PFSK-1 (cell line): ENCODE measurements around the gene GREB1.

ENCODE experiments used
- FOXP2 ChIP-seq: optimal IDR thresholded peaks from 2 replicates; pipeline ENCODE3; 2011; ENCODE audit warnings: borderline replicate concordance, control low read depth, inconsistent platforms; ENCODE audit not compliant: insufficient read depth; ENCODE audit errors: extremely low read length, extremely low read depth
- POLR2AphosphoS5 ChIP-seq: IDR thresholded peaks from 2 replicates; pipeline ENCODE4 v1.6.1; 2012; ENCODE audit warnings: low read depth, mild to moderate bottlenecking, control low read depth, low read length, moderate library complexity
- SIN3A ChIP-seq: IDR thresholded peaks from 2 replicates; pipeline ENCODE4 v1.6.1; 2012; ENCODE audit warnings: mild to moderate bottlenecking, low read length, moderate library complexity, borderline replicate concordance; ENCODE audit not compliant: insufficient read depth
- TAF1 ChIP-seq: IDR thresholded peaks from 2 replicates; pipeline ENCODE4 v1.6.1; 2012; ENCODE audit warnings: low read length, control low read depth, borderline replicate concordance; ENCODE audit not compliant: insufficient read depth
- TF ChIP-seq, protein P1 (sequence below), 2 experiments: IDR thresholded peaks; 2 replicates each; pipeline versions ENCODE4 v1.6.1 to v1.8.0; 2011 to 2012; ENCODE audit warnings: low read depth in 2 of 2, low read length in 2 of 2, control low read depth in 1 of 2, inconsistent platforms in 1 of 2, mild to moderate bottlenecking in 1 of 2, moderate library complexity in 1 of 2; ENCODE audit not compliant: insufficient read depth in 1 of 2

GREB1 gene

DNA sequence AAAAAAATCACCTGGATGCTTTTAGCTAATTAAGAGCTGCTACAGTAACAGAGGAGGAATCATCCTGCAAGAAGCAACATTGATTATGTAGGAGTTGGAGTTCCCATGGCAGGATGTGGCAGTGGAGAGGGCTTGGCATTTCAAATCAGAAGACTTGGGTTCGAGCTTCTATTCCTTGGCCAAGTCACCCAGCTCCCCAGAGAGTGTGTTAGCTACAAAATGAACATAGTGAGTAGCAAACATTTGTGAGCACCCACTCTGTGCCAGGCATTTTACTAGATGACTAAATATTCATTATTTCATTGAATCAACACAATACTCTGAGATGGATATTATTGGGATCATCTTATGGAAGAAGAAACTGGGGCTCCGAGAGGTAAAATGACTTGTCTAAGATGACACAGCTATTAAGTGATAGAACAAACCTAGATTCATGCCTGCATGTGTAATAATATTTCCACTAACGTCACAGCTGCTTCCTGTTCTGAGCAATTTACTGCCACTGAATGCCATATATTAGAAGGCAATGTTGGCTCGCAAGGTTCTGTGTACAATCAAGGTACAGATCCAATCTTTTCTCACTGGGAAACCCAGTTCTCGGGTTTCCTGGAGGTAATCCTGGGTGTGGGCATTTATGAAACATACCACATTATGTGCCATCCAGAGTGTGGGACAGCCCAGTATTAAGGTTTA lies 118.2 kb downstream of the GREB1 start:
- TF ChIP-seq, protein P1, sequence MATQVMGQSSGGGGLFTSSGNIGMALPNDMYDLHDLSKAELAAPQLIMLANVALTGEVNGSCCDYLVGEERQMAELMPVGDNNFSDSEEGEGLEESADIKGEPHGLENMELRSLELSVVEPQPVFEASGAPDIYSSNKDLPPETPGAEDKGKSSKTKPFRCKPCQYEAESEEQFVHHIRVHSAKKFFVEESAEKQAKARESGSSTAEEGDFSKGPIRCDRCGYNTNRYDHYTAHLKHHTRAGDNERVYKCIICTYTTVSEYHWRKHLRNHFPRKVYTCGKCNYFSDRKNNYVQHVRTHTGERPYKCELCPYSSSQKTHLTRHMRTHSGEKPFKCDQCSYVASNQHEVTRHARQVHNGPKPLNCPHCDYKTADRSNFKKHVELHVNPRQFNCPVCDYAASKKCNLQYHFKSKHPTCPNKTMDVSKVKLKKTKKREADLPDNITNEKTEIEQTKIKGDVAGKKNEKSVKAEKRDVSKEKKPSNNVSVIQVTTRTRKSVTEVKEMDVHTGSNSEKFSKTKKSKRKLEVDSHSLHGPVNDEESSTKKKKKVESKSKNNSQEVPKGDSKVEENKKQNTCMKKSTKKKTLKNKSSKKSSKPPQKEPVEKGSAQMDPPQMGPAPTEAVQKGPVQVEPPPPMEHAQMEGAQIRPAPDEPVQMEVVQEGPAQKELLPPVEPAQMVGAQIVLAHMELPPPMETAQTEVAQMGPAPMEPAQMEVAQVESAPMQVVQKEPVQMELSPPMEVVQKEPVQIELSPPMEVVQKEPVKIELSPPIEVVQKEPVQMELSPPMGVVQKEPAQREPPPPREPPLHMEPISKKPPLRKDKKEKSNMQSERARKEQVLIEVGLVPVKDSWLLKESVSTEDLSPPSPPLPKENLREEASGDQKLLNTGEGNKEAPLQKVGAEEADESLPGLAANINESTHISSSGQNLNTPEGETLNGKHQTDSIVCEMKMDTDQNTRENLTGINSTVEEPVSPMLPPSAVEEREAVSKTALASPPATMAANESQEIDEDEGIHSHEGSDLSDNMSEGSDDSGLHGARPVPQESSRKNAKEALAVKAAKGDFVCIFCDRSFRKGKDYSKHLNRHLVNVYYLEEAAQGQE (IDR thresholded peaks at IDR 0.05; ENCODE audit: insufficient read depth in 1 of 2, low read depth in 2 of 2, low read length in 2 of 2) = no peak
- TF ChIP-seq POLR2AphosphoS5 (no peak), SIN3A (no peak), FOXP2 (no peak), TAF1 (no peak)

DNA sequence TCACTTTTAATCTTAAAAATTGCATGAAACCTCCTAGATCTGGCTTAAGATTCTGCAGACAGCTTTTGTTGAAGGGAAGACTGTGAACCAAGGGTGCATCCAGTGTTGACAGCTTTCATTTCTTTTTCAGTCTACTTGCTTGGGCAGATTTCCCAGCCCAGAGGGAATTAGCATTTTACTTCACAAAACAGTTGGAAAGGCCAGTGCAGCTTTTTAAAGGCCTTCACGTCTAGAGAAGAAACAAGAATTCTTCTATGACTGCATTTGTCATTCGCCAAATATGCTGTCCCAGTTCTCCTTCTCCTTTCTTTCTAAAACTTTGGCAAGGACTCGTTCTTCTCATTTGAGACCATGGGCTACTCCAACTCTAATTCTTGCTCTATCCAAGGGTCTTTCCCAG lies 118.7 kb downstream of the GREB1 start:
- TF ChIP-seq TAF1 (no peak), POLR2AphosphoS5 (no peak), FOXP2 (no peak), SIN3A (no peak)
- TF ChIP-seq, protein P1 (IDR thresholded peaks at IDR 0.05; ENCODE audit: insufficient read depth in 1 of 2, low read depth in 2 of 2, low read length in 2 of 2) = no peak

DNA sequence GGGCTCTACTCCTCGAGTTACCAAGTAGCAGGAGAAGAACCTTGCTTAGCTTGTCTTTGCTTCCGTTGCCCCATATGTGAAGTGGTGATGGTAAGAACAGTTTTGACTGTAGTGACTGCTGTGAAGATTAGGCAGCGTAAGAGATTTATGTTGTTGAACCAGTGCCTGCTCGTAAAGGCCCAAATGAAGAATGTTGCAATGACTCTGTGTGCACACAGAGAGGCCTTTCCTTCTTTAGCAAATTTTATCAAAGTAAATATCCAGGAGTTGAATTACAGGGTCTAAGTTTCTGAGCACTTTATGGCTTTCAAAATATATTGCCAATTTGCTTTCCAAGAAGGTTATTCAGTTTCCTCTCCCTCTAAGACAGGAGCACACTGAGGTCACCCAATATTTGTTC lies 121.7 kb downstream of the GREB1 start:
- TF ChIP-seq SIN3A = no peak
- TF ChIP-seq, protein P1 (IDR thresholded peaks at IDR 0.05; ENCODE audit: insufficient read depth in 1 of 2, low read depth in 2 of 2, low read length in 2 of 2) = no peak
- no peak for TF ChIP-seq POLR2AphosphoS5
- no peak for TF ChIP-seq TAF1
- TF ChIP-seq FOXP2 = no peak

DNA sequence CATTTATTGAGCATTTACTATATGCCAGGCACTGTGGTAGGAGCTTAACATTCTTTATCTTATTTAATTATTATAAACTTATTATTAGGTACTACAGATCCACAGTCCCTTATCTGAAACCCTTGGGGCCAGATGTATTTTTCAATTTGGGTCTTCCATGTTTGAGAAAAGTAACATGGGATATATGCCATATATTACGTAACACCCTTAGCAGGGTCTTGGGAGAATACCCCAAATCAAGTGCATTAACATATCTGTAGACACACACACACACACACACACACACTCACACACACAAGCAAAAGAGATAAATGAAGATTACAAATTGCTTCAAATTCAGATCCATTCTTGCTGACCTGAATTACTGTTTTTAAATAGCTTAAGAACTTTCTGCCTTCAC lies 122.4 kb downstream of the GREB1 start:
- TF ChIP-seq POLR2AphosphoS5 (no peak), TAF1 (no peak), SIN3A (no peak), FOXP2 (no peak)
- TF ChIP-seq, protein P1 (IDR thresholded peaks at IDR 0.05; ENCODE audit: insufficient read depth in 1 of 2, low read depth in 2 of 2, low read length in 2 of 2) = no peak

DNA sequence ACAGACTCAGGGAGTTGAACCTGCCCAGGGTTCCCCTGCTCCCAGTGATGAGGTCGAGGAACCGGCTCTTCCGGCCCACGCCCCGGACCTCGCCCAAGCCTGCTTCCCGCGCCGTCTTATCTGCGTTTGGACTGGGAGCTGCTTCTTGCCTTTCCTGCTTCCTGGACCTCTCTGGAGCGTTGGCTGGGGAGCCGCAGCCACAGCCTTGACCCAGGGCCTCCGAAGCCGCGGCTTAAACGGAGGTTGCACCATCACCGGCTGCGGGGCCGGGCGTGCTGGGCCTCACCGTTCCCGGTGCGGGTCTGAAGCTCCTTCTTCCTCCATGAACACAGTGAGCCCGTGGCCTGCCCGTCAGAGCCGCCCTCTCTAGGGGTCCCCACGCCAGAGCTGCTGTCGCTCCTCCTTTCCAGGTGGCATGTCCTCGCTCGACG lies 122.8 kb downstream of the GREB1 start:
- TF ChIP-seq FOXP2 (no peak), SIN3A (no peak), POLR2AphosphoS5 (no peak), TAF1 (no peak)
- TF ChIP-seq, protein P1 (IDR thresholded peaks at IDR 0.05; ENCODE audit: insufficient read depth in 1 of 2, low read depth in 2 of 2, low read length in 2 of 2) = no peak
